Measurements from ENCODE around the gene TMEM40.

TMEM40 gene

DNA sequence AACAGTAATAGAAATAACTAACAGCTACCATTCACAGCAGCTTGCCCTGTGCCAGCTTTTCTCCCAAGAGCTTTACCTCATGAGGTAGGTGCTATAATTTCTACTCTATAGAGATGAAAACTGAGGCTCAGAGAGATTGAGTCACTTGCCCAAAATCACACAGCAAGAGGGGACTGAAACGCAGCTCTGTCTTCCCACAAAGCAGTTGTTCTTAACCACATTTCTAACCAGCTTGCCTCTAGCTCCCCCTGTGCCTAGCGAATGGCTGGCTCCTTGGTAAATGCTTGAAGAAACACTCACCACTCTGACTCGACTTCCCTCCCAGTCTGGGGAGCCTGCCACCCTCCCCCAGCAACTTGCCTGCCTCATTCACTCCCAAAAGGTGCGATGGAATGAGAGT, 15.6 kb upstream of the TMEM40 start:
- Histone ChIP-seq H3K79me2 (ENCODE audit: control insufficient read depth, low read length) (no peaks in the 10 kb centered on the region), H3K27ac (ENCODE audit: low read depth, low read length) (no peak overlapping the region), H4K20me1 (ENCODE audit: control insufficient read depth, insufficient read depth, low read depth, low read length) (no peaks in the 10 kb centered on the region), H3K9me2 (replicated peaks; ENCODE audit: control insufficient read depth, low read length) (no peaks in the 10 kb centered on the region), H3F3A (ENCODE audit: control insufficient read depth, insufficient read depth) (no peaks in the 10 kb centered on the region), H3K4me3 (ENCODE audit: low read length) (no peak overlapping the region), H3K36me3 (ENCODE audit: control insufficient read depth, low read length) (no peaks in the 10 kb centered on the region), H3K27me3 (ENCODE audit: control insufficient read depth, low read length) (0 out of 2 replicates have a peak, but pooled peaks cover 2% of the 10 kb centered on the region), H3K4me1 (ENCODE audit: control insufficient read depth, low read length) (peaks cover 10% of the 10 kb centered on the region), H3K9me3 (ENCODE audit: control insufficient read depth, insufficient read depth, low read length) (no peaks in the 10 kb centered on the region), H3K4me2 (ENCODE audit: low read length) (no peak overlapping the region)
- no peak for TF ChIP-seq EZH2phosphoT487 (IDR thresholded peaks at IDR 0.05; ENCODE audit: borderline replicate concordance, low read length)

DNA sequence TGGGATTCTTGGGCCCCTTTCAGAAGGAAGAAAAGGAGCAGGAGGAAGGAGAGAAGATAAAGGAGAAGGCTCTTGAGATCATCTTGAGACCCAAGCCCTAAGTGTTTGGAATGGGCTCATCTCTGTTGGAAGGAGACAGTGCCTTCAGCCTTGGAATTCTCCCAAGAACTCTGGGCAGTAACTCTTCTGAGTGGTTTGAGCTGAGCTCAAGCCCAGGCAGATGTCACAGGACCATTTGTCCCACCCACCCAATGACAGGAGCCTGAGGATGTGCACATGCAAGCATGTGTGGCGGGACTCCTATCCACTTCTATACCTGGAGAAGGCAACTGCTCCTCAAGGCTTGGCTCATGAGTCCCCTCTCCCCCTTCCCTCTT, 14.6 kb upstream of the TMEM40 start:
- no peaks in the 10 kb centered on the region for H3K79me2 ChIP-seq (ENCODE audit: control insufficient read depth, low read length)
- no peaks in the 10 kb centered on the region for H3F3A ChIP-seq (ENCODE audit: control insufficient read depth, insufficient read depth)
- no peaks in the 10 kb centered on the region for H3K36me3 ChIP-seq (ENCODE audit: control insufficient read depth, low read length)
- H3K4me2 ChIP-seq (ENCODE audit: low read length) = no peak overlapping the region
- H4K20me1 ChIP-seq (ENCODE audit: control insufficient read depth, insufficient read depth, low read depth, low read length) = no peaks in the 10 kb centered on the region
- TF ChIP-seq EZH2phosphoT487 (IDR thresholded peaks at IDR 0.05; ENCODE audit: borderline replicate concordance, low read length) = no peak
- TF ChIP-seq, protein P1, sequence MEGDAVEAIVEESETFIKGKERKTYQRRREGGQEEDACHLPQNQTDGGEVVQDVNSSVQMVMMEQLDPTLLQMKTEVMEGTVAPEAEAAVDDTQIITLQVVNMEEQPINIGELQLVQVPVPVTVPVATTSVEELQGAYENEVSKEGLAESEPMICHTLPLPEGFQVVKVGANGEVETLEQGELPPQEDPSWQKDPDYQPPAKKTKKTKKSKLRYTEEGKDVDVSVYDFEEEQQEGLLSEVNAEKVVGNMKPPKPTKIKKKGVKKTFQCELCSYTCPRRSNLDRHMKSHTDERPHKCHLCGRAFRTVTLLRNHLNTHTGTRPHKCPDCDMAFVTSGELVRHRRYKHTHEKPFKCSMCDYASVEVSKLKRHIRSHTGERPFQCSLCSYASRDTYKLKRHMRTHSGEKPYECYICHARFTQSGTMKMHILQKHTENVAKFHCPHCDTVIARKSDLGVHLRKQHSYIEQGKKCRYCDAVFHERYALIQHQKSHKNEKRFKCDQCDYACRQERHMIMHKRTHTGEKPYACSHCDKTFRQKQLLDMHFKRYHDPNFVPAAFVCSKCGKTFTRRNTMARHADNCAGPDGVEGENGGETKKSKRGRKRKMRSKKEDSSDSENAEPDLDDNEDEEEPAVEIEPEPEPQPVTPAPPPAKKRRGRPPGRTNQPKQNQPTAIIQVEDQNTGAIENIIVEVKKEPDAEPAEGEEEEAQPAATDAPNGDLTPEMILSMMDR (IDR thresholded peaks at IDR 0.05; ENCODE audit: low read depth, low read length, poor library complexity, severe bottlenecking) = no peak
- H3K27me3 ChIP-seq (ENCODE audit: control insufficient read depth, low read length) = 0 out of 2 replicates have a peak, but pooled peaks cover 2% of the 10 kb centered on the region
- peaks cover 10% of the 10 kb centered on the region for H3K4me1 ChIP-seq (ENCODE audit: control insufficient read depth, low read length)
- H3K4me3 ChIP-seq (ENCODE audit: low read length) = no peak overlapping the region
- H3K9me2 ChIP-seq (replicated peaks; ENCODE audit: control insufficient read depth, low read length) = no peaks in the 10 kb centered on the region
- H3K9me3 ChIP-seq (ENCODE audit: control insufficient read depth, insufficient read depth, low read length) = no peaks in the 10 kb centered on the region
- H3K27ac ChIP-seq (ENCODE audit: low read depth, low read length) = no peak overlapping the region

DNA sequence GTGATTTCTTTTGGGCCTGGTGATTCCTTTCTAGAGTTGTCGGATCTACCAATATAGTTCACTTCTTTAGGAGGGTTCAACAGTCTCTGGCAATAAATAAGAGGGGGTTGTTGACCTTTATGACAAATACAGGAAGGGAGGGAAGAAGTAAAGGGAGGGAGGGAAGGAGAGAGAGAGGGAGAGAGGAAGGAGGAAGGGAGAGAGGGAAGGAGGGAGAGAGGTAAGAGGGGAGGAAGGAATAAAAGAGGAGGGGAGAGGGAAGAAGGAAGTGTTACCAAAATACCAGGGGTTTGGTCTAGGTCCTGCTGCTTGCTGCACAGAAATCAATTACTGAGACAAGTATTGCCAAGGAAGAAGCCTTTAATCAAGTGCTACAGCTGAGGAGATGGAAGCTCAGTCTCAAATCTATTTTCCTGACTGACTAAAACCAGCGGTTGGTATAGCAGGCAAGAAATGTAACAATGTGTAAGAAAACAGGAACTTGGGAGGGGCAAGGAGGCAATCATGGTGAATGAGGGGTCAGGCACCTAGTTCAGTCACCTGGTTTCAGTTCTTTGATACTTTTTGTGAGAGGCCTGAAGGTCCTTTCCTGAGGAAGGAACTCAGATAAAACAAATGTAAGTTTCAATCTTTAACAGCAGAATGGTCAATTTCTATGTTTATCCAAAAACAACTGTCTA, 14.1 kb upstream of the TMEM40 start:
- H3K4me3 ChIP-seq (ENCODE audit: low read length) = no peak overlapping the region
- H3K4me2 ChIP-seq (ENCODE audit: low read length) = no peak overlapping the region
- peaks cover 10% of the 10 kb centered on the region for H3K4me1 ChIP-seq (ENCODE audit: control insufficient read depth, low read length)
- no peaks in the 10 kb centered on the region for H3K36me3 ChIP-seq (ENCODE audit: control insufficient read depth, low read length)
- H4K20me1 ChIP-seq (ENCODE audit: control insufficient read depth, insufficient read depth, low read depth, low read length) = no peaks in the 10 kb centered on the region
- no peaks in the 10 kb centered on the region for H3K9me2 ChIP-seq (replicated peaks; ENCODE audit: control insufficient read depth, low read length)
- H3K79me2 ChIP-seq (ENCODE audit: control insufficient read depth, low read length) = no peaks in the 10 kb centered on the region
- no peak for TF ChIP-seq EZH2phosphoT487 (IDR thresholded peaks at IDR 0.05; ENCODE audit: borderline replicate concordance, low read length)
- TF ChIP-seq, protein P1 (IDR thresholded peaks at IDR 0.05; ENCODE audit: low read depth, low read length, poor library complexity, severe bottlenecking) = no peak
- H3K9me3 ChIP-seq (ENCODE audit: control insufficient read depth, insufficient read depth, low read length) = no peaks in the 10 kb centered on the region
- no peak overlapping the region for H3K27ac ChIP-seq (ENCODE audit: low read depth, low read length)
- H3F3A ChIP-seq (ENCODE audit: control insufficient read depth, insufficient read depth) = no peaks in the 10 kb centered on the region
- 0 out of 2 replicates have a peak, but pooled peaks cover 2% of the 10 kb centered on the region for H3K27me3 ChIP-seq (ENCODE audit: control insufficient read depth, low read length)

DNA sequence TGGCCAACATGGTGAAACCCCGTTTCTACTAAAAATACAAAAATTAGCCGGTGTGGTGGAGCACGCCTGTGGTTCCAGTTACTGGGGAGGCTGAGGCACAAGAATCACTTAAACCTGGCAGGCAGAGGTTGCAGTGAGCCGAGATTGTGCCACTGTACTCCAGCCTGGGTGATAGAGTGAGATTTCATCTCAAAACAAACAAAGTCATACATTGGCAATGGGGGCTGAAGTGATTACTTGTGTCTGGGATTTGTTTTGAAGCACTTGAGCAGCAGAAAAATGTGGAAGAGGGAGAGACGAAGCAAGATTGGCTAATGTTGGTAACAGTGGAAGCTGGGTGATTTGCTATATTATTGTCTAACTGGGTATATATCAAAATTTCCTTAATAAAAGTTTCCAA, 13.4 kb upstream of the TMEM40 start:
- Histone ChIP-seq H3K36me3 (ENCODE audit: control insufficient read depth, low read length) (no peaks in the 10 kb centered on the region), H3K79me2 (ENCODE audit: control insufficient read depth, low read length) (no peaks in the 10 kb centered on the region), H3K4me2 (ENCODE audit: low read length) (no peak overlapping the region), H3K9me2 (replicated peaks; ENCODE audit: control insufficient read depth, low read length) (no peaks in the 10 kb centered on the region), H3K9me3 (ENCODE audit: control insufficient read depth, insufficient read depth, low read length) (no peaks in the 10 kb centered on the region), H3K4me3 (ENCODE audit: low read length) (no peak overlapping the region), H3K4me1 (ENCODE audit: control insufficient read depth, low read length) (peaks cover 10% of the 10 kb centered on the region), H3K27ac (ENCODE audit: low read depth, low read length) (no peak overlapping the region), H3F3A (ENCODE audit: control insufficient read depth, insufficient read depth) (no peaks in the 10 kb centered on the region), H3K27me3 (ENCODE audit: control insufficient read depth, low read length) (0 out of 2 replicates have a peak, but pooled peaks cover 2% of the 10 kb centered on the region), H4K20me1 (ENCODE audit: control insufficient read depth, insufficient read depth, low read depth, low read length) (no peaks in the 10 kb centered on the region)
- TF ChIP-seq, protein P1 (IDR thresholded peaks at IDR 0.05; ENCODE audit: low read depth, low read length, poor library complexity, severe bottlenecking) = no peak
- TF ChIP-seq EZH2phosphoT487 (IDR thresholded peaks at IDR 0.05; ENCODE audit: borderline replicate concordance, low read length) = no peak

All from DOHH2 (cell line).